IMR-90 (cell line): ENCODE data around the gene CACNA2D3. TPM values are rescaled to one million over a fixed set of nuclear protein-coding genes. Genes with fewer than 3 reads are reported as not detected.

ENCODE experiments used
- ATAC-seq: fragments of 200-7000 bp; cut with Tn5 transposase; 2 replicates; pipeline ENCODE4 v1.9.1; 2020; ENCODE audit warnings: low read depth, mild to moderate bottlenecking, moderate library complexity
- BruUV-seq: library from RNA; stranded (reverse); fragments of 400-500 nt; replicated peaks from 2 replicates; lab custom pipeline; 2021; lab: Mats Ljungman, UMichigan
- CTCF ChIA-PET: fragments of 300-600 bp; formaldehyde crosslinking; extraction: SDS; loops from one replicate; lab custom pipeline; 2021; ENCODE audit warnings: antibody characterized with exemption; lab: Yijun Ruan, JAX
- POLR2A ChIA-PET: fragments of 300-600 bp; sonication (Branson Sonifier 250); formaldehyde crosslinking; loops from one replicate; lab custom pipeline; 2022; ENCODE audit warnings: antibody characterized with exemption; ENCODE audit not compliant: unreplicated experiment; lab: Charles Lee
- DNase-seq: peaks from one replicate; pipeline ENCODE4 v3.0.0; 2013
- H2AFZ ChIP-seq: replicated peaks from 2 replicates; pipeline ENCODE3; 2013; ENCODE audit warnings: low read length, mild to moderate bottlenecking; ENCODE audit not compliant: poor library complexity
- H2AK5ac ChIP-seq: 2 replicates; pipeline ENCODE4 v1.6.1; 2013; ENCODE audit warnings: low read depth, low read length, inconsistent platforms
- H2AK9ac ChIP-seq: replicated peaks from 2 replicates; pipeline ENCODE3; 2013; ENCODE audit warnings: mild to moderate bottlenecking, low read depth, low read length, moderate library complexity; ENCODE audit not compliant: poor library complexity
- H2BK120ac ChIP-seq: 2 replicates; pipeline ENCODE4 v1.6.1; 2013; ENCODE audit warnings: low read depth, low read length, inconsistent platforms
- H2BK15ac ChIP-seq: 3 replicates; pipeline ENCODE4 v1.6.1; 2013; ENCODE audit warnings: low read depth, low read length, inconsistent platforms
- H2BK20ac ChIP-seq: 2 replicates; pipeline ENCODE4 v1.6.1; 2013; ENCODE audit warnings: low read depth, mild to moderate bottlenecking, inconsistent platforms, low read length, moderate library complexity
- H2BK5ac ChIP-seq: 2 replicates; pipeline ENCODE4 v1.6.1; 2013; ENCODE audit warnings: mild to moderate bottlenecking, low read depth, low read length, inconsistent platforms; ENCODE audit not compliant: poor library complexity, severe bottlenecking
- H3K14ac ChIP-seq: replicated peaks from 2 replicates; pipeline ENCODE4 v1.6.1; 2013; ENCODE audit warnings: low read depth, low read length, inconsistent platforms
- H3K18ac ChIP-seq: 2 replicates; pipeline ENCODE4 v1.6.1; 2013; ENCODE audit warnings: low read depth, low read length, control low read depth
- H3K23ac ChIP-seq: 2 replicates; pipeline ENCODE4 v1.6.1; 2013; ENCODE audit warnings: low read depth, low read length, inconsistent platforms
- H3K27ac ChIP-seq: 2 replicates; pipeline ENCODE4 v1.5.1; 2013; ENCODE audit warnings: mild to moderate bottlenecking, control low read depth, low read length; ENCODE audit not compliant: insufficient read depth
- H3K27me3 ChIP-seq: 2 replicates; pipeline ENCODE4 v1.6.1; 2013; ENCODE audit warnings: low read length; ENCODE audit not compliant: control insufficient read depth, insufficient read depth
- H3K36me3 ChIP-seq: 2 replicates; pipeline ENCODE4 v1.6.1; 2013; ENCODE audit warnings: low read length, mixed read lengths; ENCODE audit not compliant: control insufficient read depth, insufficient read depth
- H3K4ac ChIP-seq: 2 replicates; pipeline ENCODE4 v1.6.1; 2013; ENCODE audit warnings: low read depth, low read length, inconsistent platforms
- H3K4me1 ChIP-seq: 2 replicates; pipeline ENCODE4 v1.6.1; 2013; ENCODE audit warnings: low read length, mixed read lengths; ENCODE audit not compliant: control insufficient read depth, insufficient read depth
- H3K4me2 ChIP-seq: 2 replicates; pipeline ENCODE4 v1.6.1; 2013; ENCODE audit warnings: low read depth, mild to moderate bottlenecking, control low read depth, low read length, moderate library complexity
- H3K4me3 ChIP-seq: 2 replicates; pipeline ENCODE4 v1.5.1; 2013; ENCODE audit warnings: low read depth, mild to moderate bottlenecking, control low read depth, low read length, moderate library complexity; ENCODE audit not compliant: insufficient read depth
- H3K56ac ChIP-seq: 2 replicates; pipeline ENCODE4 v1.6.1; 2013; ENCODE audit warnings: low read length, inconsistent platforms; ENCODE audit not compliant: insufficient read depth; ENCODE audit errors: extremely low read depth
- H3K79me1 ChIP-seq, 2 experiments: 2 replicates each; pipeline ENCODE4 v1.6.1; 2013; ENCODE audit warnings: low read length in 2 of 2, inconsistent platforms in 1 of 2, low read depth in 1 of 2
- H3K9ac ChIP-seq: 2 replicates; pipeline ENCODE4 v1.6.1; 2013; ENCODE audit warnings: low read depth, low read length, control low read depth
- H3K9me1 ChIP-seq: 2 replicates; pipeline ENCODE4 v1.6.1; 2013; ENCODE audit warnings: low read length, inconsistent platforms; ENCODE audit not compliant: insufficient read depth
- H3K9me3 ChIP-seq: 2 replicates; pipeline ENCODE4 v1.6.1; 2013; ENCODE audit warnings: low read length; ENCODE audit not compliant: control insufficient read depth, insufficient read depth
- H4K20me1 ChIP-seq: 2 replicates; pipeline ENCODE4 v1.6.1; 2013; ENCODE audit warnings: low read length, inconsistent platforms; ENCODE audit not compliant: insufficient read depth
- H4K5ac ChIP-seq: 2 replicates; pipeline ENCODE4 v1.6.1; 2013; ENCODE audit warnings: mild to moderate bottlenecking, low read depth, low read length, control low read depth
- H4K8ac ChIP-seq, 2 experiments: 2 replicates each; pipeline ENCODE4 v1.6.1; 2013; ENCODE audit warnings: low read depth in 2 of 2, low read length in 2 of 2, control low read depth in 1 of 2, inconsistent platforms in 1 of 2
- H4K91ac ChIP-seq: 2 replicates; pipeline ENCODE4 v1.6.1; 2013; ENCODE audit warnings: low read depth, low read length, inconsistent platforms; ENCODE audit not compliant: insufficient read depth
- MAFK ChIP-seq: IDR thresholded peaks from 2 replicates; pipeline ENCODE4 v1.6.1; 2012; ENCODE audit warnings: low read depth, low read length, improper control_type of control experiment
- MXI1 ChIP-seq: IDR thresholded peaks from 2 replicates; pipeline ENCODE4 v1.6.1; 2012; ENCODE audit warnings: low read depth, mild to moderate bottlenecking, low read length, moderate library complexity, borderline replicate concordance
- WGBS, 2 experiments: methylation state at CpG; one replicate each; pipeline versions ENCODE4 v1.1.5 to v1.1.7; 2013; ENCODE audit warnings: missing lambda C conversion rate in 2 of 2; ENCODE audit not compliant: insufficient read length in 1 of 2; ENCODE audit errors: extremely low coverage in 2 of 2; 5-methylcytosine and 5-hydroxymethylcytosine counted together
- dilution Hi-C: fragments of 300-500 bp; cut with HindIII; formaldehyde crosslinking; loops from one replicate; pipeline ENCODE4 v1.14.3; 2018; ENCODE audit warnings: low sequenced_read_pairs; ENCODE audit not compliant: unreplicated experiment
- in situ Hi-C: fragments of 300-500 bp; cut with MboI; formaldehyde crosslinking; loops from 3 replicates; pipeline ENCODE4 v1.14.3; 2019; ENCODE audit warnings: low sequenced_read_pairs, inconsistent platforms, mixed read lengths
- intact Hi-C: fragments of 100-400 bp; cut with micrococcal nuclease; formaldehyde crosslinking; loops from 2 replicates; pipeline ENCODE4 v1.10.0; 2022
- polyA plus RNA-seq, 3 experiments: library from polyadenylated mRNA; depleted of rRNA; stranded (reverse); fragments of >200 nt; gene quantifications; 2 replicates each; pipeline ENCODE4 v1.2.3, GENCODE V29; 2012; ENCODE audit warnings: low replicate concordance in 1 of 3
- total RNA-seq: library from RNA; depleted of rRNA; stranded (reverse); fragments of >200 nt; gene quantifications from 2 replicates; pipeline ENCODE4 v1.2.3, GENCODE V29; 2012

CACNA2D3 gene
- total and polyA plus RNA-seq, 2 of the 4 experiments (the other 2 are of a cell fraction) = 0.36 to 0.41 TPM

- no TSS peak for BruUV-seq
- no peak overlapping the region for H4K5ac ChIP-seq
- POLR2A ChIA-PET = no interaction called here
Measured at GRCh38 chr3:54719914-54720313, 597.6 kb downstream of the CACNA2D3 start.

More at GRCh38 chr3:54719914-54720313, 597.6 kb downstream of the CACNA2D3 start:
- intact Hi-C loops (no loop called here), dilution Hi-C loops (no loop called here), in situ Hi-C loops (no loop called here)
- H2BK120ac ChIP-seq = no peak overlapping the region
- DNase-seq (no peak), ATAC-seq (no peak)
- no peak overlapping the region for H3K18ac ChIP-seq
- H2AFZ ChIP-seq = no peak overlapping the region
- TF ChIP-seq MAFK = peak; percentile 65
- TF ChIP-seq MXI1 = no peak
- H3K9ac ChIP-seq = no peak overlapping the region
- H3K36me3 ChIP-seq = no peaks in the 10 kb centered on the region
- no peak overlapping the region for H3K27ac ChIP-seq
- no CpG with 5 or more reads among the region's 1 CpG for WGBS, 2 experiments
- H4K8ac ChIP-seq = no peak overlapping the region
- CTCF ChIA-PET = no interaction called here
- H4K20me1 ChIP-seq = no peaks in the 10 kb centered on the region
- H3K4me3 ChIP-seq = no peak overlapping the region
- no peaks in the 10 kb centered on the region for H3K79me1 ChIP-seq
- H3K4me2 ChIP-seq = no peak overlapping the region
- no peaks in the 10 kb centered on the region for H3K9me3 ChIP-seq
- no peak overlapping the region for H2AK9ac ChIP-seq
- no peaks in the 10 kb centered on the region for H3K27me3 ChIP-seq
- H3K4me1 ChIP-seq = no peaks in the 10 kb centered on the region
- no peak overlapping the region for H2BK5ac ChIP-seq
- H3K4ac ChIP-seq = no peak overlapping the region
- H4K91ac ChIP-seq = no peak overlapping the region
- no peak overlapping the region for H3K56ac ChIP-seq
- peaks cover 4% of the 10 kb centered on the region; the same call in 1 of the 2 replicates for H3K9me1 ChIP-seq
- no peak overlapping the region for H3K14ac ChIP-seq
- no peak overlapping the region for H2BK20ac ChIP-seq
- no peak overlapping the region for H3K23ac ChIP-seq
- no peak overlapping the region for H2AK5ac ChIP-seq
- H2BK15ac ChIP-seq = no peak overlapping the region
